HTR-8/SVneo (cell line): ENCODE measurements around the gene ADD3.
A peak's percentile ranks its signal among the peaks of the same experiment; 100 is the strongest.

Source experiments
- DNase-seq: peaks from one replicate; pipeline ENCODE4 v3.0.0; 2011; ENCODE audit warnings: low spot score, mixed read lengths; ENCODE audit not compliant: insufficient read length
- FAIRE-seq: peaks from 2 replicates; lab custom pipeline; 2011; peaks lifted over from hg19 to GRCh38; lab: Jason Lieb, UNC

The ADD3 gene, protein sequence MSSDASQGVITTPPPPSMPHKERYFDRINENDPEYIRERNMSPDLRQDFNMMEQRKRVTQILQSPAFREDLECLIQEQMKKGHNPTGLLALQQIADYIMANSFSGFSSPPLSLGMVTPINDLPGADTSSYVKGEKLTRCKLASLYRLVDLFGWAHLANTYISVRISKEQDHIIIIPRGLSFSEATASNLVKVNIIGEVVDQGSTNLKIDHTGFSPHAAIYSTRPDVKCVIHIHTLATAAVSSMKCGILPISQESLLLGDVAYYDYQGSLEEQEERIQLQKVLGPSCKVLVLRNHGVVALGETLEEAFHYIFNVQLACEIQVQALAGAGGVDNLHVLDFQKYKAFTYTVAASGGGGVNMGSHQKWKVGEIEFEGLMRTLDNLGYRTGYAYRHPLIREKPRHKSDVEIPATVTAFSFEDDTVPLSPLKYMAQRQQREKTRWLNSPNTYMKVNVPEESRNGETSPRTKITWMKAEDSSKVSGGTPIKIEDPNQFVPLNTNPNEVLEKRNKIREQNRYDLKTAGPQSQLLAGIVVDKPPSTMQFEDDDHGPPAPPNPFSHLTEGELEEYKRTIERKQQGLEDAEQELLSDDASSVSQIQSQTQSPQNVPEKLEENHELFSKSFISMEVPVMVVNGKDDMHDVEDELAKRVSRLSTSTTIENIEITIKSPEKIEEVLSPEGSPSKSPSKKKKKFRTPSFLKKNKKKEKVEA

DNA sequence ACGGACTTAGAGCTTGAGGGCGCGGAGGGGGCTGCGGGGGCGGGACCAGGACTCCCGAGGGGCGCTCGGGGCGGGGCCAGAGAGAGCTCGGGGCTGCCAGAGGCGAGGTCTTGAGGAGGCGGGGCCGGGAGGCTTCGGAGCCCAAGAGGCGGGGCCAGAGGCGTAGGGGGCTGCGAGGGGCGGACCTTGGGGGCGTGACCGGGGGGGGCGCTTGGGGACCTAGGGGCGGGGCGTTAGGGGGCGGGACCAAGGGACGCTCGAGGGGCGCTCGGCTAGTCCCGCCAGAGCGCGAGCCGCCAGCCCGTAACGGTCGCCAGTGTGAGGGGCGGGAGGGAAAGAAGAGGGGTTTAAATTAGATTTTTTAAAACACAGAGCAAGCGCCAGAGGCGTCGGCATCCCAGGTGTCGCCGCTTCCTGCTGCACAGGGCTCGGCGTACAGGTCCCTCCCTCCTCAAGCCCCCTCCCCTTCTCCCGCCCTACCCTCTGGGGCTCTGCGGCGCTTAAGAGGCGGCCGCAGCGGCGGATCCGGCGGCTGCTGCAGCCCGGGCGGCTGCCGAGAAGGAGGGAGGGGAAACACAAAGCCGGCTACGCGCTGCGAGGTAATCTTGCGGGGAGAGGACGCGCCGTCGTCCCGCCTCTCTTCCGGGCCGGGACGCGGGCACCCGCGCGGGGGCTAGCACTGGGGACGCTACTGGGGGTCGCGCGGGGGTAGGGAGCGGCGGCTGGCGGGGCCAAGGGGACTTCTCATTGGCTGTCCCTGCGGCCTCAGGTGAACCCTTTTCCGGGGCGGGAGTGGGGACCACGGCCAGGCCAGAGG lies at the start of gene ADD3:
ADD3 (plus strand) TSS at position 284 of the 817 bp plus-strand sequence. CDS start 92,670 bp downstream, outside the sequence.
- FAIRE-seq = no peak
- peak; percentile 91 for DNase-seq

DNA sequence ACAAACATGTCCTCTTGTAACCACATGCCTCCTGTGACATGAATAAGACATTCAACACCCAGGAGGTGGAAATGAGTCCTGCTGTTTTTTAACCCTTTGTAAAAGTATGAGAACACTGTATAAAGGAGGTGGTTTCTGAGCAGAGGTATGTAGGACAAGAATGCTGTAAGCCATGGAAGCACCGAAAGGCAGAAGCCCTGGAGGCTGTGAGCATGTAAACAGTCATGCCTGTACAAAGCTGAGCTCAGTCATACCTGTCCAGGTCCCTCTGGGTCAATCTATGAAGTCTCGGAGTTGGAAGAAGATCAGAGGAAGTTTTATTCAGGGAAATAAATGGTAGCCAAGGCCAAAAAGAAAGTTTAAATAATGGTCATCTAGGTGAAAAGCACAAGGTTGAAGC lies 49.7 kb upstream of the ADD3 start:
- FAIRE-seq = no peak
- no peak for DNase-seq

DNA sequence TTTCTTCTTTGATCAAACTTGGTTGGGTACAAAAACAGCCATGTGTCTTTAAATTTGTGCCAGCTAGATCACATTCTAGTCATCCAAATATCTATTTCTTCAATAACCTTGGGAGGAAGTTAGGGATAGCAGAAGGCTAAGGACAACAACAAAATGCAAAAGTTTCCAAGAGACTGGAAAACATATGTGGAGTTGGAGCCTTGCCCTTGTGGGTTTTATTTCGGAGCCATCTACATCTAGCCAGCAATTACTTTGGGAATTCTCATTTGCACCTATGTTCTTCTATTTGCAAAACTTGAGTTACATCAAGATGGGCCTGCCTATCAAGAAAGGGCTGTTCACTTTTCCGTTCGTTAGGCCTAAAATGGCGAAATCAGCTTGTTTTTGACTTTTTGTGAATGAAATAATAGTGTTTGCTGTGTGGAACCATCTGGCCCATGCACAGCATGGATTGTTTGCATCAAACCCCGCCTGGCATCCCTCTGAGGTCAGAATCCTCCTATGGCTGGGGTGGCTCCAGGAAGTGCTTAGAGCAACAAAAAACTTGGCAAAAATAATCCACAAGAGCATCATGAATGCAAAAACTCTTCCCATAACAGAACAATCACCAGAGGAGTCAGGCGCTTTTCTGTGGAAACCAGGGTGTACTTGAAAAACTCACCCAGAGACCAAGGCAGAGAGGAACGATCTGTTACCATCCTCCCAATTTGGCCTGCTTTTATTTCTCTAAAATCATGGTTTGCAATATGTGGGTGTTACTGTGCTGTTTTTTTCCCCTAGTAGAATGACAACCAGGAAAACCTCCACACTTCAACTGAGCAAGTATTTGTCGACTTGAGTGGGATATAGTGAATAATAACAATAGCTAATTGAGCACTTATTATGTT lies 48.3 kb upstream of the ADD3 start:
- no peak for FAIRE-seq
- DNase-seq = no peak

DNA sequence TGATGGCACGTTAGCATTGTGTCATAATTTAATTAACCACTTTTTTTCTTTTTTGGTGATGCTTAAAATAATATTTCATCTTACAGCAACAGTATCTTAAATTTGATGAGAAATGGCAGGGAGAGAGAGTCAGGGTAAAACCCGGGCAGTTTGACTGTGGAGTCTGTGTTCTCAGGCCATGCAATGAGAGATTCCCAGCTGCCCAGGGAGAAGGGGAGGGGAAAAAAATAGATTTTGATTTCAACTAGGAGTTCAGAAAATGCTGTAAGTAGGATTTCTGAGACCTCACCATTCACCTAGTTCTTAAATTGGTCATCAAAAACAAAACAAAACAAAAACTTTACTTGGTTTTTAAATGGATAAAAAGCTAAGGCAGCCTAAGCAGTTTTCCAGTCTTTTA lies 47.1 kb upstream of the ADD3 start:
- no peak for DNase-seq
- FAIRE-seq = no peak

DNA sequence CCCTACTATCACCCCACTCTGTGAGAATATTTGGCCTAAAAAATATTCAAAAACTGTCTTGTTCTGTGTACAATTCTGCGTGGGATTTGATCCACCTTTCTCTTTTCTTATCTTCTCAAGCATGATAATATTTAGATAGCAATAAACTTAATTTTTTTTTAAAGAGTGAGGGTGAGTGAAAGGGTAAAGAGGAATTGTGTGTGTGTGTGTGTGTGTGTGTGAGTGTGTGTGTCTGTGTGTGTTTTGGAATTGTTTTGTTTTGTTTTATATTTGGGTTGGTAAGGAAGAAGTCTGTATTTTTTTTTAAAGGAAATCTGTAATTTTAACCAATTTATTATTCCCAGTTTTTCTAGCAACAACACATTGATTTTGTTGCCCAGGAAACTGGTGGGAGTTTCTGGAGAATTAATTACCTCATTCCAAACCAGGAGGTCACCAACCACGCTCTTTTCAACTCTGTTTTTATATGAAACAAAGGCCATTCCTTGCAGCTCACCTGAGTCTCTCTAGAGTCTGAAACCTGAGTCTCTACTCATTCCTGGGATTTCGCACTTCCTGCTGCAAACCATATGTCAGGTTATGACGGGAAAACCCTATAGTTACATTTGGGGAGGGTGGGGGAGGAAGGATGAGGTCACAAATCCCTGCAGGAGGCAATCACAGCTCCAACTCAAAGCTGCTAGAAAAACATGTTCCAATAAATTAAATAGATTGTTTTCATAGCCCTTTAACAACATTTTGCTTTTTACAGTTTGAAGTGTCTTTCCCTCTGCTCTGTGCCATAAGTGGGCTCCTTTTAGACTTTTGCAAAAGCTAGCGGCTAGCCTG lies 46.4 kb upstream of the ADD3 start:
- no peak for FAIRE-seq

DNA sequence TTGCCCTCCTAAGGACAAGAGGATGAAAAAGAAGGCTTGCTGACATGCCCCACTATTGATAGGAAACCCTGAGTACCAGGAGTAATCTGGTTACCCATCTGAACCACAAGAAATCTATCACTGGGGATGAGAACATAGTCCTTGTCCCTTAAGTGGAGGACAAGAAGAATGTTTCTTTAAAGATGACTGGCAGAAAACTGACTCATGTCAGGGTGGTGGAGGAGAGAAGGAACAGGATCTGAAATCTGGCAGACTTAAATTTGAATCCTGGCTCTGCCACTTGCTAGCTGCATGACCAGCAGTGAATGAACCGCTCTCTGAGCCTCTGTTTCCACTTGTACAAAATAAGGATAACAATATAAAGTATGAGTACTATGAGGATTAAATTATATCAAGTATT lies 45.5 kb upstream of the ADD3 start:
- FAIRE-seq = no peak

More for the DNA sequence above, 46.4 kb upstream of the ADD3 start:
- peak; percentile 34 for DNase-seq

DNA sequence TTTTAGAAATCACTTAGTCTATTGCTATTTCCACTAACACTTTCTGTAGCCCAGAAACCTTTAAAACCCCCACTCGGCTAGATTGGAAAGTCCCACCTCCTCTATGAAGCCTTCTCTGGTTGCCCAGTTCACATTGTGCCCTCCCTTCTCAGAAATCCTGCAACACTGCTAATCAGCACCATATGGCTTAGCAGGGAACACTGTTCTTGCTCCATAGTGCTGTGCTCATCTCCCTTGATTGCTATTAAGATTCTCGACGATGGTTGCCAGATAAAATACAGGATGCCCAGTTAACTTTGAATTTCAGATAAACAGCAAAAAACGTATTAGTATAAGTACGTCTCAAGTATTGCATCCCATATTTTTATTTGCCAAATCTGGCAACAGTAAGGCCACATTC lies 44.3 kb upstream of the ADD3 start:
- no peak for FAIRE-seq
- DNase-seq = no peak

More for the DNA sequence above, 45.5 kb upstream of the ADD3 start:
- no peak for DNase-seq

DNA sequence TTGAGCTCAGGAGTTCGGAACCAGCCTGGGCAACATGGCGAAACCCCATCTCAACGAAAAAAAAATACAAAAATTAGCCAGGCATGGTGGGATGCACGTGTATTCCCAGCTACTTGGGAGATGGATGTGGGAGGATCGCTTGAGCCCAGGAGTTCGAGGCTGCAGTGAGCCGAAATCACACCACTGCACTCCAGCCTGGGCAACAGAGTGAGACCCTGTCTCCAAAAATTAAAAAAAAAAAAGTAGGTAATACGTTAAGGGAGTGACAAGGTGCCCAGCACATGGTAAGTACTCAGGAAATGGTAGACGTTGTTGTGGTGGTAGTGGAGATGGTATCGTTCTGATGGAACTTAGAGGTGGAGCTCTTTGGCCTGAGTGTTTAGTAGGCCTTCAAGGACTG lies 43.5 kb upstream of the ADD3 start:
- DNase-seq (no peak), FAIRE-seq (no peak)

DNA sequence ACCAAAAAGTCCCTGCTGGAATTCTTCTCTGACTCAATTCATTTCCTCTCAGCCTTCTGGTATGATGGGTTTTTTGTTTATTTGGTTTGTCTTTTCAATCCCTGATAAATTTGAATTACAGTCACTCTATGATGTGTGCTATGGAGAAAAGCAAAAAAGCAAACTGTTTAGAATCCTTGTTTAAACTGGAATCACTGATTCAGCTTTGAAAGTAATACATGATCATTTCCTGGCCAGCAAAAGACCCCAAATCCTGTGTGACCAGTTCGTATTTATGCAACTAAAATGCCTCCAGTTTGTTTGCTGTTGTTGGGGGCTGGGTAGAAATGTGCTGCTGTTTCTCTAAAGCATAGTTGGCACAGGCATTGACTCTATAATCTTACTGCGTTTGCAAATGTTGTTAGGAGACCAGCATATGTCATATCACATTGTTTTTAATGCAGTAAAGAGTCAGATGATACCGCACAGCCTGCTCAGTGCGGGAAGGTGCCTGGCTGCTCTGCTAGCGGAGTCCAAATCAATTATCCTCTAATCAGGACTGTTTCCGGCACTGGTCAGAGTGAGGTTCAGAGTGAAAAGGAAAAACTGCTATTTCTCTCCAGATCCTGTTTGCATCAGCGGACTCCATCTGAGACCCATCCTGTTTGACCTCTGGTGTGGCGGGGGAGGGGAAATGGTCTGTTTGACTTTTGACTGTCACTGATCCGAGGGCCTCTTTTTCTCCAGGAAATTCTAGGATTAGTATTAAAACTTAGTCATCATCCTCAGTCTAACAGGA lies 40.6 kb upstream of the ADD3 start:
- peak; percentile 4 for FAIRE-seq

DNA sequence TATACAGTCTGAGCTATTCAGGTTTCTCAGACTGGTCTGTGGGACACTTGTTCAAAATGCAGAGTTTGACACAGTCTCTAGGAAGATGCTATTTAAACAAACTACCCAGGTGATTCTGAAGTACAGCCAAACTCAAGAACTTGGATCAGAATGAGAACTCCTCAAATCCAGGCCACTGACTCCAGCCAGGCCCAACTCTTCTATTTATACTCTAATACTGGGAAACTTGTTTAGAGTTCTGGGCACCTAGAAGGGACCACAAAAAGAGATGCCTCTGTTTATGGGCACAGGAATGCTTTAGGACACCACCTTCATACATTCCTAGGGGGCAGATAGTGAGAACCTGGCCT lies 40.1 kb upstream of the ADD3 start:
- FAIRE-seq (no peak), DNase-seq (no peak)

More for the DNA sequence above, 40.6 kb upstream of the ADD3 start:
- peak; percentile 33 for DNase-seq

DNA sequence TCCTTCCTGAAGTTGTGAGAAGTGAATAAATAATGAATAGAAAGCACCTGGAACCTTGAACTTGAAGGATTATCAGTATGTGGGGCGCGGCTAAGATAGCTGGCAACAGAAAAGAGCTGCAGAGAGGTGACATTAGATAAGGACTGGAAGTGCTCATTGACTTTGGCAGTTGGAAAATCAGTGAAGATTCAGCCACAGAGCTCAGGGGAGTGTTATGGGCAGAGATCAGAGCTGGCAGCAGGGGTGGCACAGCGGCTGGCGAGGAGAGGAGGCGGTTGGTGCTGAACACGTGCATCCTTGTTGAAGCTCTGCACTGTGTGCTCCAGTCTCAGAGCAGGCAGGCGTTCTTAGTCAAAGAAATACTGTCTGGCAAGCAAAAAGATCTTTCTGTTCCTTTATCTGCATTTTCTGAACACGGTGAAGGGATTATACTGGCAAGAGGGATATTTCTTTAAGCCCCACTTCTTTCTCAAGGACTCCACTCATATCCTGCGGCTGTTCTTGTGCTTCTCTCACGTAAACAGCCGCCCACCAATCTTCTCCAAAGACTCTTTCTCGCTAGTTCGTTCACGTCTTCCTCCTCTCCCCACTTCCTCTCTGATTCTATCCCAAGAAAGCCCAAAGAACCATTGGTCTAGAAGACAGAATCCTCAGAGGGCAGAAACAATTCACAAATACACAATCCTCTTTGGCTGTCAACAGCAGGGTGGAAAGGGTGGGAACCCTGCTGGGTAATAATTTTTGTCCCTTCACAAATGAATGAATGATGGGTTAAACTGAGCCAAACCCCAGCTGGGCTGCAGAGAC lies 38.6 kb upstream of the ADD3 start:
- FAIRE-seq (no peak), DNase-seq (no peak)

DNA sequence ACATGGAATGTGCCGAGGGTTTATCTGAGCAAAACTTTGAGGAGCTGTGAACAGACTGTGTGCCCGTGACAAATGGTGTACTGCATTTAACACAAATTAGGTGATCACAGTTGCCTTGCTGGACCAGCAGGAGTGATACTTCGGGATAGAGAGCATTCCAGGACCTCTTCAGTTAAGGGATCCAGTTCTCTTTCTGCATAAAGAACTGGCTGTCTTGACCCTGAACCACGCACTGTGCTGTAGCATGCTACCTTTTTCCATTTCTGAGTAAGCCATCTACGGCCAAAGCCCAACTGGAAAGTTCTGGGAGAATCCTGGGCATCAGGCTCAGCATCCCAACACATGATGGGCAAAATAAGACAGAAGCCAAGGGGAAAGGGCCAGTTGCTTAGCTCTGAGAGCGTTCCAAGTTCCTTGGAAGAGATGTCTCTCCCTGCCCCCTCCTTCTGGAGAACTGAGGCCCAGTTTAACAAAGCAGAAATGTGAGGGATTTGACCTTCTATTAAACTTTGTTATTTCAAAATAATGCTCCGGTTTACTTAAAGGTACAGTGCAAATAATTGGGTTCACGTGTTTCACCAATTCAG lies 37.9 kb upstream of the ADD3 start:
- no peak for FAIRE-seq
- no peak for DNase-seq

DNA sequence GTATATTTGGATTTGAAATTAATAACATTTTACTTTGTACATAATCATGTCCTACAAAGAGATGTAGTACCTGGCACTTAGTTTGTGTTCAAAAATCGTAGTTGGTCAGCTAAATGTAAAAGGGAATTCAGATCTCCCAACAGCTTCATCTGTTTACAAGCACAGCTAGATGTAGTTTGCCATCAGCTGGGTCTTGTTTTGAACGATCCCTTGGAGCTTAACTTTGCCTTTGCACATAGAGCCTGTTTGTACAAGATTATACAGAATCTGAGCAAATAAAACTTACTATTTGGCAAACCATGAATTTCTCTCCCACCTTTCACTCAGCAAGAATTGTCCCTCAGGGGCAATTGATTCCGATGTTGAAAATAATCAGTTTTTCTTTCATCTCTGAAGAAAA lies 36.1 kb upstream of the ADD3 start:
- no peak for DNase-seq
- FAIRE-seq = no peak

DNA sequence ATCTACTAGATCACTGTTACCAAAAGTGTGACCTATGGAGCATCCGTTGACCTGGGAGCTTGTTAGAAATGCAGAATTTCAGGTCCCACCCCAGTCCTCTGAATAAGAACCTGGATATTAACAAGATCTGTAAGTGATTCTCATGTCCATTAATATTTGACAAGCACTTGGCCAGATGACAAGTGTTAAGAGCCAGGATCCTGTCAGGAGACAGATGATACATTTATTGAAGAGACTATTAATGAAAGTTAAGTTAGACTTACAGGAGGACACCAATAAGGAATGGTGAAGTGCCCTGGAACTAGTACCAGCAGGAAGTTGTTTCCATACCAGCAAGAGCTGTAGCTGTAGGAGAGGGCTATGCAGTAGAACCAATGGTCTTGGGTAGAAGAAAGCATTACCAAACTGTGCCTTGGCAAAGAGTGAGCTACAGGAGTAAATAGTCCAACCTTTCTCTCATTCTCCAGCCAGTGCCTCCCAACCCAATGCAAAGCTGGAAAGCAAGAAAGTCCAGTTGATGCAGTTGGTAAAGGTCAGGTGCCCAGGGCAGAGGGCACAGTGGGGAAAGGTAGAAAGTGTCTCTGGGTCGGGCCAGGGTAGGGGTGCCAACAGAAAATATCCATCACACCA lies 35.3 kb upstream of the ADD3 start:
- FAIRE-seq = no peak
- no peak for DNase-seq

DNA sequence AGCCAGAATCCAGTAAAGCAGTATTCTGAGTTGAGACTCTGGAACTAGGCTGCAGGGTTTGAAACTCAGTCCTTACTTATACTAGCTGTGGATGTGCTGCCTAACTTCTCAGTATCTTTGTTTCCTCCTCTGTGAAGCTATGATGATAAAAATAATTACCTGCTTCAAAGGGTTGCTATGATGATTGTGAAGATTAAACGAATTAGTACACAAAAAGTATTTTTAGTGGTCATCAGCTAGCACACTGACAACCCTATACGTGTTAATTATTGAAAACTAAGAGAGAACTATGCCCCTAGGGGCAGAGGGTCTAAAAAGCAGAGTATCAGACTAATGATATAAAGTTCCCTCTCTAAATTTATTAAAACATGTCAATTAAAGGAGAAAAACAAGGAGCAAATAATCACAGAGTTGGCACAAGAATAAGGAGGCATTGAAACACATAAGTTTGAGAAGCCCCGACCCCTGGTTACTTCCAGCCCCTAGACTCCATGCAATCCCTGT lies 34.4 kb upstream of the ADD3 start:
- FAIRE-seq = no peak

DNA sequence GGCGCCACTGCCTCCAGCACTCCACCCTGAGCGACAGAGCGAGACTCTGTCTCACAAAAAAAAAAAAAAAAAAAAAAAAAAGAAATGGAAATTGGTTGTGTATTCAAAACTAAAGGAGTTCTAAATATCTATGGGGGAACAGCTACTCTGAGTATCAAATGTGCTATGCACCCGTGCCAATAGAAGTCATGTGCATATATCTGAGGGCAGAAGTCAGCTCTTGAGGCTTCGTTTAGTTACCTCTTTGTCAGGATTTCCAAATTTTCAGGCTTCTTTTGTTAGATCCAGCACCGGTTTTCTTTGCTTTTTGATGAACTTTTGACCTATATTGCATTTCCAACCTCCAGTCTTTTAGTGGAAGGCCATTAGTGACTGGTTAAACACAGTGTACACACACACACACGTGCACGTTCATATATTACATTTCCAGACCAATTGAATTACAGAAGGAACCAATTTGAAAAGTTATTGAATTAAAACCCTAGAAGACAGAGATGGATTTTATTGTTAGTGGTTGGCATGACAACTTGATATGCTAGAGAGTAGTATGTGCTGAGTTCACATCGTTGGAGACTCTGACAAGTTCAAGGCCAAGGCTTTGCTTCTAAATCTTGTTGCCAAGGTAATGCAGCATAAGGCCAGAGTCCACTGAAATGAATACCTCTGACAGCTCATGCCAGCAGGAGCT lies 33.1 kb upstream of the ADD3 start:
- no peak for FAIRE-seq
- no peak for DNase-seq

More for the DNA sequence above, 34.4 kb upstream of the ADD3 start:
- no peak for DNase-seq
